ENCODE results near the gene RPRD1B. TPM values are rescaled to one million over a fixed set of nuclear protein-coding genes. Genes with fewer than 3 reads are reported as not detected.

RPRD1B gene
- total RNA-seq, 1 donor from 2014 or later = 74.2 TPM

GRCh38 chr20:38024496-38024895 is 9.1 kb upstream of the RPRD1B start:
- ATAC-seq (ENCODE audit: poor library complexity) = no peak
- DNase-seq = no peak
- intact Hi-C loops (cut with DNase I) = no loop called here

DNA sequence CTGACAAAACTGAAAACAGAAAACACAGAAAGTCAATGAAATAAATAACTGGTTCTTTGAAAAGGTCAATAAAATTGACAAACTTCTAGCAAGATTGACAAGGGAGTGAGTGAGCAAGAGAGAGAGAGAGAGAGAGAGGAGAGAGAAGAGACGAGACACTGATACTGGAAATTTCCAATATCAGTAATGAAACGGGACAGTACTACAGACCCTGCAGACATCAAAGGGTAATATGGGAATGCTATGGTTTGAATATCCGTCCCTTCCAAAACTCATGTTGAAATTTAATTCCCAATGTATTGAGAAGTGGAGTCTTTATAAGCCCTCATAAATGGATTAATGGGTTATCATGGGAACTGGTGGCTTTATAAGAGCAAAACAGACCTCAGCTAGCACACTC is 4.1 kb upstream of the RPRD1B start:
- DNase-seq = no peak
- ATAC-seq (ENCODE audit: poor library complexity) = no peak
- intact Hi-C loops (cut with DNase I) = no loop called here

DNA sequence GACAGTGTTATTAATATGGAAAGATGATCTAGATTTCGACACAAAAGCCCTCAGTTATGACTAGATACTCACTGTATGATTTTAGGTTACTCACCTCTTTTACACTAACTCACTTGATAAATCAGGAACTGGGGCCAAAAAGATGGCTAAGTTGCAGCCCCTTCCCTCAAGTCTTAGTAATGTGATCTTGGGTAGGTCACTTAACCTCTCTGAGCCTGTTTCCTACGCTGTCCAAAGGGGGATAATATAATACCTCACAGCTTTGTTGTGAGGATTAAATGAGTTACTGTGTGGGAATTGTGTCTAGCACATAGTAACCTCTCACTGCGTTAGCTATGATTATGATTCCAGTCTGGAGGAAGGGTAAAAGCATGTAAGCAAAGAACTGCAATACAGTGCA is 1.6 kb upstream of the RPRD1B start:
- DNase-seq = no peak
- intact Hi-C loops (cut with DNase I) = no loop called here
- ATAC-seq (ENCODE audit: poor library complexity) = no peak

- intact Hi-C loops (cut with DNase I) = no loop called here
- ATAC-seq (ENCODE audit: poor library complexity) (peak; percentile 31), DNase-seq (no peak)
These were observed 789 bp upstream of the RPRD1B start for GRCh38 chr20:38032585-38033329.

- intact Hi-C loops (cut with DNase I) = no loop called here
- no peak for DNase-seq
These were observed 633 bp downstream of the RPRD1B start for GRCh38 chr20:38034108-38034649.

GRCh38 chr20:38034961-38035360 is 1.4 kb downstream of the RPRD1B start:
- ATAC-seq (ENCODE audit: poor library complexity) = no peak
- no peak for DNase-seq
- intact Hi-C loops (cut with DNase I) = no loop called here

More at GRCh38 chr20:38034108-38034649, 633 bp downstream of the RPRD1B start:
- ATAC-seq (ENCODE audit: poor library complexity) = peak; percentile 11

DNA sequence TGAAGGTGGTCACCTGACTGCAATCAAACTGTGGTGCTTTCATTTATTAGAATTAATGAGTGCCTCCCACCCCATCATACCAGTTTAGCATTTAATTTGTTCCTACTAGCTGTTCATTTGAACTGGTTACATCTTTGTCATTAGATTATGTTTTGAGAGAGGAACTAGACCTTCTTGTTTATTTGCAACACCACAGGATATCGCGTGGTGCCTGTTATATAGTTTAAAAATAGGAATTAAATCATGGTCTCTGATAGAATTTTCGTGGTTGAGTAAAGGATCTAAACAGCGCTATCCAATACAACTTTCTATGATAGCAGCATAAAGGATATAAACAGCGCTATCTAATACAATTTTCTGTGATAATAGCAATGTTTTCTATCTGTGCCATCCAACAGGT is 2.8 kb downstream of the RPRD1B start:
- intact Hi-C loops (cut with DNase I) = no loop called here
- ATAC-seq (ENCODE audit: poor library complexity) (no peak), DNase-seq (no peak)

- no peak for DNase-seq
- ATAC-seq (ENCODE audit: poor library complexity) = no peak
- intact Hi-C loops (cut with DNase I) = no loop called here
These were observed 6.7 kb downstream of the RPRD1B start for GRCh38 chr20:38040276-38040675.

DNA sequence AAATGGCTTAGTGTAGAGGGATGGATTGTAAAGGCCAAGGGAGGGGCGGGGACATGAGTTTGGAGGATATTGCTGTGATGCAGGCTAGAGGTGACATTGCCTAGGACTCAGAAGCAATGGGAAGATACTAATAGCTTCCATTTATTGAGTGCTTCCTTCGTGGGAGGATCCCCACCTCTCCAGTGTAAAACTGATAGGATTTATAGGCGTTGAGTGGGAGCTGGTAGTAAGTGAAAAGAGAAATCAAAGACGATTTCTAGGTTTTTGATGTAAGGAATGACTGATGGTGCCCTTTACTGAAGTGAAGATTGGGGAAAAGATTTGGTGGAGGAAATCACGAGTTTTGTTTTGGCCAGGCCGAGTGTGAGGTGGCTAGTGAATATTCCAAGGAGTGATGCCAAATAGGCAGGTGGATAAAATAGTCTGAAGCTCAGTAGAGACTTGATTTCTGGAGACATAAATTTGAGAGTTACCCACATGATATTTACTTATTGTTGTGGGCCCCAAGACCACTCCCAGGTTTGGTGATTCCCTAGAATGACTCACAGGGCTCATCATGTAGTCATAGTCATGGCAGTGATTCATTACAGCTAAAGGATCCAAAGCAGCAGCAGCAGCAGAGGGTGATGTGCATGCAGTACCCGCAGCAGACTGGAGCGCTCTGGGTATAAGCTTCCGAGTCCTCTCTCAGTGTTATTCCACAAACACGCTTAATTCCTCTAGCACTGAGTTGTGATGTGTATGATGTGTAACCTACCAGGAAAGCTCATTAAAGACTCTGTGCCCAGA is 10.2 kb downstream of the RPRD1B start:
- ATAC-seq (ENCODE audit: poor library complexity) (no peak), DNase-seq (no peak)
- intact Hi-C loops (cut with DNase I) = no loop called here

DNA sequence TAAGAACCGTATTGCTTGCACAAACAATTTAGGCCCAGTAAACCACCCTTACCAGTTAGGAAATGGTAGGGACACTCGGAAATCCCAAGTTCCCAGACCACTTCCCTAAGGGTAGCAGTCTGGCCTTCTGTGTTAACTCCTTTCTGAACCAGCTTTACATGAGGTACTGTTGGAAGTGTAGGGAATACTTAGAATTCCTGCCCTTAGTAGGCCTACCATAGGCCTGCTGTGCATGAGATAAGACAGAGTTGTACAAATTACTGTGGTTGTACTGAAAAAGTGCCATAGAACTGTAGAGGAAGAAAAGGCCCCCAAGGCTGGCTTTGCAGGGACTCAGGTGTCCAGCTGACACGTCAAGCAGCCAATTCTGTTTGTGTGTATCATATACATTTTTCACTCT is 11.1 kb downstream of the RPRD1B start:
- DNase-seq = no peak
- intact Hi-C loops (cut with DNase I) = no loop called here

GRCh38 chr20:38046572-38046971 is 13.0 kb downstream of the RPRD1B start:
- ATAC-seq (ENCODE audit: poor library complexity) = peak; percentile 48
- intact Hi-C loops (cut with DNase I) = no loop called here
- no peak for DNase-seq

More for the DNA sequence above, 11.1 kb downstream of the RPRD1B start:
- no peak for ATAC-seq (ENCODE audit: poor library complexity)

GRCh38 chr20:38049800-38050199 is 16.3 kb downstream of the RPRD1B start:
- DNase-seq = no peak
- no peak for ATAC-seq (ENCODE audit: poor library complexity)
- intact Hi-C loops (cut with DNase I) = no loop called here

- ATAC-seq (ENCODE audit: poor library complexity) (no peak), DNase-seq (no peak)
- intact Hi-C loops (cut with DNase I) = no loop called here
These were observed 17.1 kb downstream of the RPRD1B start for GRCh38 chr20:38050686-38051085.

DNA sequence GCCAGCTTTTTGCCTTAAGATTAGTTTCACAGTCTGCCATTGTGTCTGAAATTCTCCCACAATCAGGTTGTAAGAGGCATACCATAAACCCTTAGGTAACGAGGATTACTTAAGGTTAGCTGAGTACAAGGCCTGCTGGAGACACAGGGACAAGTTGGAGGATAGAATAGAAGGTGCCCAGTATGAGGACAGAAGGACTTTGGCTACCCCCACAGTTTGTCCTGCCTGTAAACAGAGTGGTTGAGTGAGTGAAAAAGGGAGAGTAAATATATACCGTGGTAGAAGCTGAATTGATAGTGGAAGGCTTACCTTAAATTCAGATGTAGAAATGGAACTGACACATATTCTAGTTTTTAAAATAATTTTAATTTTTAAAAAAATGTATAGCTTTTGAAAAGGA is 19.3 kb downstream of the RPRD1B start:
- intact Hi-C loops (cut with DNase I) = no loop called here
- DNase-seq = no peak
- no peak for ATAC-seq (ENCODE audit: poor library complexity)

DNA sequence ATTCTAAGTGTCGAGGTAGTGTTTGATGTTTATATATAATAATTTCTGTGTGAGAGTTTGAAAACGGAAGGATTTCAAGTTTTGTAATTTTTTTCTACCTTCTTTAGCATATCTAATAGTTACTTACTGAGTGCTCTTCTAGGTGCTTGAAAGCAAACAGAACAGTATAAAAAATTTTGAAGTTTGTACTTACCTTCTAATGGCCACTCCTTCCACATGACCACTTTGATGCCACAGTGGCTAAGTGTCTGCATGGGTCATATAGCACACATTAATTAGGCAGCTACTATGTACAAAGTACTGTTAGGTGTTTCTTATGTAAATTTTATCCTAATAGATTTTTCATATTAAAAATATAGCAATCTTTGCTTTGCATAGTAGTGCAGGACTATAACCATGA is 21.1 kb downstream of the RPRD1B start:
- no peak for DNase-seq
- ATAC-seq (ENCODE audit: poor library complexity) = no peak
- intact Hi-C loops (cut with DNase I) = no loop called here

DNA sequence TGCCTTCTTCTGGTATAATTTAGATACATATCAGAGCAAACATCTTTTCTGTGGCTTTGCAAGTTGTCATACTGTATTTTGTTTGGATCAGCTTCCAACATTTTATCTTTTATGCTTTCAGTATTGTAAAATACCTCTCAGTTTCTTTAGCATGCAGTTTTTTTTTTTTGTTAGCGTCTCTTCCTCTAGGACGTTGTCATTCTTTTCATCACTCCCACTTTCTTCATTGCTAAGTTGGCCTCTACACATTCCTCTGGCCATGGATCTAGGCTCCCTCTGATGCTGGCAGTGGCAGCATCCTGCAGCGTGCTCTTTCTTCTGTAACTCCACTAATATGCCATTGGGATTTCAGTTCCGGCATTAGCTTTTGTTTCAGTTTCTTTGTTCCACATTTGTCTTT is 21.7 kb downstream of the RPRD1B start:
- ATAC-seq (ENCODE audit: poor library complexity) = no peak
- DNase-seq = no peak
- intact Hi-C loops (cut with DNase I) = no loop called here

GRCh38 chr20:38055848-38056247 is 22.3 kb downstream of the RPRD1B start:
- intact Hi-C loops (cut with DNase I) = loop anchor here (2.0 kb wide), 1 partner anchor 165 kb away; no protein-coding TSS in a partner anchor
- ATAC-seq (ENCODE audit: poor library complexity) (no peak), DNase-seq (no peak)

DNA sequence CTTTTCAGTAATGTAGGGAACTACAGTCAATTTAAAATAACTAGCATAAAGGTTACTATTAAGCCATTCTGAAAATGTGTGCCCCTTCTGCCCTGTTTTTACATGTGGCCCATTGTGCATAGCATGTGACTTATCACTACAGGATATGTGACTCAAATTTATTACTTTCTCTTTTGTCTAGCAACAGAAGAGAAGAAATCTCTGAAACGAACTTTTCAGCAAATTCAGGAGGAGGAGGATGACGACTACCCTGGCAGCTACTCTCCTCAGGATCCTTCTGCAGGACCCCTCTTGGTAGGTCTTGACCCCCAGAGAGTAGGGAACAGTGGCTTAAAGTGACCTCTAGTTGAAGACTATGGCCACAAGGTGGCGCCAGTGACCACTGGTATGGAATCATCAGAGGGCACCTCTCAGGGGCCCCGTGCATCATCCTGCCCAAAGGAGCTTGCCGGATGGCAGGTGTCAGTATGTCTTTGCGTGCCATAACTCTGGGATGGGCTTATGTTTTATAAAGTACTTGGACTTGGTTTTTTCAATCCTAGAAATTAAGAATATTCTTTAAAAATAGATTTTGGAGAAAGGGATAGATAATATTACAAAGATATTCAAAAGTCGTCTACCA is 23.9 kb downstream of the RPRD1B start:
- intact Hi-C loops (cut with DNase I) = loop anchor here (2.0 kb wide), 1 partner anchor 163 kb away; no protein-coding TSS in a partner anchor
- DNase-seq (peak; percentile 91), ATAC-seq (ENCODE audit: poor library complexity) (peak; percentile 91)

DNA sequence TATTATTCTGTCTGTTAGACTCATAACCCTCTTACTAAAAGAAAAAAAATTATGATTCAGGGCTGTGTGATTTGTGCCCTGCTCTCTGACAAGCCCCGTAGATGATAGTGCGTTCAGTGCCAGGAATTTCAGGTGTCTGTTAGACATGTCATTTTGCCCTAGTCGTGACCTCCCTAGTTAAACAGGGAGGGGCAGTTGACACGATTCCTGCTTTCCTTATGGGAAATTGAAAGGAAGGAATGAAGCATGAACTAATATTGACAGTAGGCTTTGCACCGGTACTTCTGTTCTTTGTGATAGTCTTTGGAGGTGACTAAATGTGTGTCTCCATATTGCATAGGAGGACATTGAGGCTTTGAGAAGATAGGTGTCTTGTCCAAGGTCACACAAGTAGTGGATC is 26.3 kb downstream of the RPRD1B start:
- DNase-seq (no peak), ATAC-seq (ENCODE audit: poor library complexity) (no peak)
- intact Hi-C loops (cut with DNase I) = no loop called here

Data from Right ventricle myocardium superior (tissue), 1 donor.